PC-9 (cell line): ENCODE results near the gene ARHGAP26. TPM values are rescaled to one million over a fixed set of nuclear protein-coding genes. Genes with fewer than 3 reads are reported as not detected.

Source experiments
- BruUV-seq: library from RNA; stranded (reverse); fragments of 400-500 nt; replicated peaks from 2 replicates; lab custom pipeline; 2021; lab: Mats Ljungman, UMichigan
- CTCF ChIA-PET: fragments of 300-600 bp; sonication (Branson Sonifier 250); formaldehyde crosslinking; loops from one replicate; lab custom pipeline; 2022; ENCODE audit warnings: antibody characterized with exemption; lab: Charles Lee
- POLR2A ChIA-PET: fragments of 300-600 bp; sonication (Branson Sonifier 250); formaldehyde crosslinking; loops from one replicate; lab custom pipeline; 2022; ENCODE audit warnings: antibody characterized with exemption; ENCODE audit not compliant: unreplicated experiment; lab: Charles Lee
- DNase-seq, 2 experiments: peaks; one replicate each; pipeline versions ENCODE4 v3.0.0 to v3.0.0-alpha.2; 2015 to 2022; ENCODE audit warnings: mixed read lengths in 1 of 2
- H2AFZ ChIP-seq: fragments of 200-600 bp; sonication (generic); 2 replicates; pipeline ENCODE4 v1.8.1; 2017; ENCODE audit warnings: antibody characterized with exemption
- H3F3A ChIP-seq: fragments of 200-600 bp; sonication (generic); 2 replicates; pipeline ENCODE4 v1.8.1; 2017; ENCODE audit warnings: antibody characterized with exemption, mild to moderate bottlenecking, low read depth; ENCODE audit not compliant: insufficient read depth
- H3K27ac ChIP-seq: fragments of 200-600 bp; sonication (generic); 2 replicates; pipeline ENCODE4 v1.6.1; 2016; ENCODE audit warnings: mixed run types
- H3K27me3 ChIP-seq: fragments of 200-600 bp; sonication (generic); 2 replicates; pipeline ENCODE4 v1.6.1; 2016; ENCODE audit warnings: low read depth, mixed run types; ENCODE audit not compliant: insufficient read depth
- H3K36me3 ChIP-seq: fragments of 200-600 bp; sonication (generic); 2 replicates; pipeline ENCODE4 v1.6.1; 2016; ENCODE audit warnings: low read depth, mixed run types
- H3K4me1 ChIP-seq: fragments of 200-600 bp; sonication (generic); replicated peaks from 2 replicates; pipeline ENCODE4 v1.6.1; 2016; ENCODE audit warnings: mixed run types; ENCODE audit not compliant: insufficient read depth
- H3K4me2 ChIP-seq: fragments of 200-600 bp; sonication (generic); 2 replicates; pipeline ENCODE4 v1.6.1; 2017; ENCODE audit warnings: mixed run types
- H3K4me3 ChIP-seq: fragments of 200-600 bp; sonication (generic); 2 replicates; pipeline ENCODE4 v1.6.1; 2016; ENCODE audit warnings: mixed run types
- H3K79me2 ChIP-seq: fragments of 200-600 bp; sonication (generic); 2 replicates; pipeline ENCODE4 v1.6.1; 2017; ENCODE audit warnings: low read depth, mixed run types
- H3K9me2 ChIP-seq: fragments of 200-600 bp; sonication (generic); 2 replicates; pipeline ENCODE4 v1.8.1; 2017; ENCODE audit warnings: mild to moderate bottlenecking; ENCODE audit not compliant: insufficient read depth
- H3K9me3 ChIP-seq: fragments of 200-600 bp; sonication (generic); 2 replicates; pipeline ENCODE4 v1.8.1; 2016; ENCODE audit warnings: low read depth; ENCODE audit not compliant: insufficient read depth
- H4K20me1 ChIP-seq: fragments of 200-600 bp; sonication (generic); 2 replicates; pipeline ENCODE4 v1.8.1; 2017; ENCODE audit not compliant: insufficient read depth
- CTCF ChIP-seq: fragments of 200-600 bp; sonication (generic); conservative IDR thresholded peaks from 2 replicates; pipeline ENCODE4 v1.6.1; 2017; ENCODE audit warnings: mixed run types, antibody characterized with exemption, mild to moderate bottlenecking, moderate library complexity
- EZH2 ChIP-seq: fragments of 200-600 bp; sonication (generic); IDR thresholded peaks from 2 replicates; pipeline ENCODE4 v1.8.0; 2017; ENCODE audit warnings: antibody characterized with exemption, low read depth
- intact Hi-C: fragments of 100-400 bp; cut with micrococcal nuclease; formaldehyde crosslinking; loops from one replicate; pipeline ENCODE4 v1.10.0; 2022; ENCODE audit not compliant: unreplicated experiment
- total RNA-seq: library from RNA; stranded (reverse); gene quantifications from 2 replicates; pipeline ENCODE4 v1.2.3, GENCODE V29; 2021

Gene ARHGAP26
- total RNA-seq, 1 experiment from 2014 or later: 29.7 TPM

DNA sequence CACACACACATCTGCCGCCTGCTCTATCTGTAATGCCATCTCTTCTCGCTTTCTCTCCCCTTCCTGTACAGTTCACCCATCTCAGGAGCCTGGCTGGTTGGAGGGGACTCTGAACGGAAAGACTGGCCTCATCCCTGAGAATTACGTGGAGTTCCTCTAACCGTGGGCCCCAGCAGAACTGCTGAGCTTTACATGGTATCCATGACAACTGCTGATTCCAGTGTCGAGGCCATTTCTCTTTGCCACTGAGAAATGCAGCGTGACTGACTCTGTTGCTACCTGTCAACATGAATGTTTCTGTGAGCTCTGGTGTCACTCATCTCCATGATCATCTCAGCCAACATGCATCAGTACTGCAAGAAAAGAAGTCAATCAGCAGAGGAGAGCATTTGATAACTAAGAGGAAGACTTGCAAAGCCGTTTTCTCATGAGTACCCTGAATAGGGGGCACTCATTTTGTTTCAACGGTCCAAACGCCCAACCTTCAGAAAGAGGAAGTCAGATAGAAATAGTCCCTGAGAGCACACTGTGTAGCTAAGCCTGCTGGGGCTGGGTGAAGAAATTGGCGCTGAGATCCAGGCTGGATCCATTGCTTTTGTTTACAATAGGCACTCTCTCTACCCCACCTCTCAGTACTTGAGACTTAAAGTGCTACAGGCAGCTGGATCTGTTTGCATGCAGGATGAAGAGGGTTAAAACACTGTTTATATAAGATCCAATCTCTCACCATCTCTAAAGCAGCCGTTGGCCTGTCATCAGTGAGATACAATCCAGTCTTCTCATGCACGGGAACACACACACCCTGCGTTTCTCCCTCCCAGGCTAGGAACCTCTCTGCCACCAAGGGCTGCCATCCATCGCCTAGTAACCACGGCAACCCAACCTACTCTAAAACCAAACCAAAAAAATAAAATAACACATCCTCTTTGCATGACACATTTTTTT lies 452.4 kb downstream of the ARHGAP26 start:
- no peaks in the 10 kb centered on the region for H3K27me3 ChIP-seq
- H3K79me2 ChIP-seq: no peaks in the 10 kb centered on the region
- H3K27ac ChIP-seq: no peak overlapping the region
- H3K4me2 ChIP-seq: no peak overlapping the region
- no peak for DNase-seq
- no peak for TF ChIP-seq EZH2
- TF ChIP-seq CTCF: no peak
- no peaks in the 10 kb centered on the region for H3K9me2 ChIP-seq
- no TSS peak for BruUV-seq
- no peaks in the 10 kb centered on the region for H3F3A ChIP-seq
- CTCF ChIA-PET: no interaction called here
- H3K9me3 ChIP-seq: no peaks in the 10 kb centered on the region
- H3K4me1 ChIP-seq: no peaks in the 10 kb centered on the region
- no peak overlapping the region for H2AFZ ChIP-seq
- H4K20me1 ChIP-seq: no peaks in the 10 kb centered on the region
- no peak overlapping the region for H3K4me3 ChIP-seq
- no peaks in the 10 kb centered on the region for H3K36me3 ChIP-seq
- intact Hi-C loops: no loop called here
- POLR2A ChIA-PET: no interaction called here

DNA sequence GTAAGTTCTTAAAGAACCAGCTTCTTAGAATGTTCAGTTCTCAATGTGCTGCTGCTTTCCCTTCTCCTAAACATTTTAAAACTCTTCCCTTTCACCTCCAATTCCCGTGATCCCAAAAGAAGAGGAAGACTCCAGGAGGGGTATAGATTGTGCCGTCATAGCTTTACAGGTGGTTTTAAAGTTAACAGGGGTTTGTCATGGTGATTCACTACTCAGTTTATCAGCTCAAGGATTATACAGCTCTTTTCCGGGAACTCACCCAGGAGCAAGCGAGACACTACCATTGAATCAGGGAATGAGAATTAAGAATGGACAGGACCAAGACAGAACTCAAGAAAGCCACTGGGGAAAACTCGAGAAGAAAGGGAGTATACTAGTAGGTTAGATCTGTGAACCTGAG lies 454.5 kb downstream of the ARHGAP26 start:
- Histone ChIP-seq H3K4me3 (no peak overlapping the region), H3K4me2 (no peak overlapping the region), H4K20me1 (no peaks in the 10 kb centered on the region), H3K79me2 (no peaks in the 10 kb centered on the region), H3K36me3 (no peaks in the 10 kb centered on the region), H3K9me3 (no peaks in the 10 kb centered on the region), H3K27me3 (no peaks in the 10 kb centered on the region), H3K9me2 (no peaks in the 10 kb centered on the region), H3F3A (no peaks in the 10 kb centered on the region), H2AFZ (no peak overlapping the region), H3K27ac (no peak overlapping the region), H3K4me1 (no peaks in the 10 kb centered on the region)
- BruUV-seq: no TSS peak
- intact Hi-C loops: no loop called here
- ChIA-PET POLR2A (no interaction called here), CTCF (no interaction called here)
- TF ChIP-seq EZH2 (no peak), CTCF (no peak)
- no peak for DNase-seq

GRCh38 chr5:143225511-143225910 lies 455.3 kb downstream of the ARHGAP26 start:
- Histone ChIP-seq H4K20me1 (no peaks in the 10 kb centered on the region), H3K27me3 (no peaks in the 10 kb centered on the region), H3K4me1 (no peaks in the 10 kb centered on the region), H3K9me2 (no peaks in the 10 kb centered on the region), H3K36me3 (no peaks in the 10 kb centered on the region), H3K27ac (no peak overlapping the region), H2AFZ (no peak overlapping the region), H3K79me2 (no peaks in the 10 kb centered on the region), H3K4me3 (no peak overlapping the region), H3F3A (no peaks in the 10 kb centered on the region), H3K4me2 (no peak overlapping the region), H3K9me3 (no peaks in the 10 kb centered on the region)
- CTCF ChIA-PET: no interaction called here
- no peak for DNase-seq
- TF ChIP-seq EZH2 (no peak), CTCF (no peak)
- intact Hi-C loops: no loop called here
- no TSS peak for BruUV-seq
- POLR2A ChIA-PET: no interaction called here
